Measurements from ENCODE around the gene HDAC4.

DNA sequence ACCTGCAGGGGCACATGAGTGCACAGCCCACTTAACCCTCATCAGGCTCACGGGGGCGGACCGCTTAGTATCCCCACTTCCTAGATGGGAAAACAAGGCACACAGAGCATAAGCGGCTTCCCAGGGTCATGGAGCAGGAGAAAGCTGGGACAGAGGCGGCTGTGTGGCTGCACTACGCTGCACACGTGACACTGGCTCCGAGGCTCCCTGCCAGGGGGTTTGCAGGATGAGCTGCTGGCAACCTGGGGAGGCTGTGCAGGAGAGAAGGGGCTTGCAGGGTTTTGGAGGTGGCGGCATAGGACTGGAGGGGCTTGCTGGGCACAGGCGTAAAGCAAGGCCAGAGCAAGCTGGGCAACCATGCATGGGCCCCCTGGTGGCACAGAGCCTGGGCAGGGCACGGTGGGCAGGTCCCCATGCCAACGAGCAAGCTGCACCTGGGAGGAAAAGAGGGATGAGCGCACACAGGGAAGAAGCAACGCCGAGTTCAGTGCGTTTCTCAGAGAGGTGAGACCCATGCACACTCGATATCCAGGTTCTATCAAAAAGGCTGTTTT, 268.6 kb downstream of the HDAC4 start:
- TF ChIP-seq, protein P1, sequence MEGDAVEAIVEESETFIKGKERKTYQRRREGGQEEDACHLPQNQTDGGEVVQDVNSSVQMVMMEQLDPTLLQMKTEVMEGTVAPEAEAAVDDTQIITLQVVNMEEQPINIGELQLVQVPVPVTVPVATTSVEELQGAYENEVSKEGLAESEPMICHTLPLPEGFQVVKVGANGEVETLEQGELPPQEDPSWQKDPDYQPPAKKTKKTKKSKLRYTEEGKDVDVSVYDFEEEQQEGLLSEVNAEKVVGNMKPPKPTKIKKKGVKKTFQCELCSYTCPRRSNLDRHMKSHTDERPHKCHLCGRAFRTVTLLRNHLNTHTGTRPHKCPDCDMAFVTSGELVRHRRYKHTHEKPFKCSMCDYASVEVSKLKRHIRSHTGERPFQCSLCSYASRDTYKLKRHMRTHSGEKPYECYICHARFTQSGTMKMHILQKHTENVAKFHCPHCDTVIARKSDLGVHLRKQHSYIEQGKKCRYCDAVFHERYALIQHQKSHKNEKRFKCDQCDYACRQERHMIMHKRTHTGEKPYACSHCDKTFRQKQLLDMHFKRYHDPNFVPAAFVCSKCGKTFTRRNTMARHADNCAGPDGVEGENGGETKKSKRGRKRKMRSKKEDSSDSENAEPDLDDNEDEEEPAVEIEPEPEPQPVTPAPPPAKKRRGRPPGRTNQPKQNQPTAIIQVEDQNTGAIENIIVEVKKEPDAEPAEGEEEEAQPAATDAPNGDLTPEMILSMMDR (conservative IDR thresholded peaks at IDR 0.05; ENCODE audit: low read length), result no peak
- TF ChIP-seq EZH2phosphoT487 (IDR thresholded peaks at IDR 0.05; ENCODE audit: borderline replicate concordance), result no peak

Data from Loucy (cell line).